Bronchial epithelial cell (primary cell): ENCODE measurements around the gene PARVA. TPM values are rescaled to one million over a fixed set of nuclear protein-coding genes. Genes with fewer than 3 reads are reported as not detected.

ENCODE experiments used
- DNase-seq: peaks from one replicate; pipeline ENCODE4 v3.0.0-alpha.2; 2010; ENCODE audit warnings: low read depth
- FAIRE-seq: peaks from 2 replicates; lab custom pipeline; 2011; peaks lifted over from hg19 to GRCh38; lab: Jason Lieb, UNC
- H3K27me3 ChIP-seq: 2 replicates; pipeline ENCODE4 v1.5.1; 2011; ENCODE audit warnings: low read length; ENCODE audit not compliant: control insufficient read depth, insufficient read depth
- H3K36me3 ChIP-seq: 2 replicates; pipeline ENCODE4 v1.5.1; 2011; ENCODE audit warnings: low read length; ENCODE audit not compliant: control insufficient read depth, insufficient read depth
- H3K4me3 ChIP-seq: 2 replicates; pipeline ENCODE4 v1.5.1; 2011; ENCODE audit warnings: mild to moderate bottlenecking, low read depth, low read length, control low read depth
- CTCF ChIP-seq: IDR thresholded peaks from 2 replicates; pipeline ENCODE4 v1.5.1; 2011; ENCODE audit warnings: mild to moderate bottlenecking, moderate library complexity, low read length, control low read depth, inconsistent platforms; ENCODE audit not compliant: insufficient read depth, severe bottlenecking
- total RNA-seq: library from RNA; depleted of rRNA; stranded (reverse); fragments of >200 nt; gene quantifications from 2 replicates; pipeline ENCODE4 v1.2.1, GENCODE V29; 2014

Gene PARVA
- total RNA-seq, 1 donor from 2014 or later = 7.6 TPM

DNA sequence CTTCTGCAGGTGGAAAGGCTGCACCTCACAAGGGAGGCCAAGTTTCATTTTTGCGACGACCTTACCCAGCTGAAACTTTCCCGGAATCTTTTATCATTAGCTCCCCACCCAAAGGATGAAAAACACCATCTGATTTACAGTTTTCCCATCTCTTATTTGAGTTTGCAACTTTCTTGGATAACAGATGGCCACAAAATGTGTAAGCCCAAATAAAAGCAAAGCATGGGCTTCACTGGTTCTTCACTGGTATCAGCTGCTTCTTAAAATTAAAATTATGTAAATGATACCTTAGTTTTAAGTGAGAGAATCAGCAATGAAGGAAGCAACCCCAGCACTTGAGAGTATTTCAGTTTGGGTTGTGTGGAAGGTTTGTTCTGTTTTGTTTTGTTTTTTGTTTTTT is 55.8 kb downstream of the PARVA start:
- Histone ChIP-seq H3K27me3 (no peaks in the 10 kb centered on the region), H3K4me3 (no peak overlapping the region), H3K36me3 (peaks cover 2% of the 10 kb centered on the region)
- DNase-seq (no peak), FAIRE-seq (no peak)
- no peak for TF ChIP-seq CTCF

GRCh38 chr11:12433571-12434324 is 56.4 kb downstream of the PARVA start:
- Histone ChIP-seq H3K27me3 (no peaks in the 10 kb centered on the region), H3K36me3 (peaks cover 2% of the 10 kb centered on the region), H3K4me3 (no peak overlapping the region)
- DNase-seq (no peak), FAIRE-seq (no peak)
- no peak for TF ChIP-seq CTCF

GRCh38 chr11:12434325-12434654 is 56.9 kb downstream of the PARVA start:
- peaks cover 2% of the 10 kb centered on the region for H3K36me3 ChIP-seq
- H3K4me3 ChIP-seq = no peak overlapping the region
- DNase-seq (no peak), FAIRE-seq (no peak)
- H3K27me3 ChIP-seq = no peaks in the 10 kb centered on the region
- no peak for TF ChIP-seq CTCF

DNA sequence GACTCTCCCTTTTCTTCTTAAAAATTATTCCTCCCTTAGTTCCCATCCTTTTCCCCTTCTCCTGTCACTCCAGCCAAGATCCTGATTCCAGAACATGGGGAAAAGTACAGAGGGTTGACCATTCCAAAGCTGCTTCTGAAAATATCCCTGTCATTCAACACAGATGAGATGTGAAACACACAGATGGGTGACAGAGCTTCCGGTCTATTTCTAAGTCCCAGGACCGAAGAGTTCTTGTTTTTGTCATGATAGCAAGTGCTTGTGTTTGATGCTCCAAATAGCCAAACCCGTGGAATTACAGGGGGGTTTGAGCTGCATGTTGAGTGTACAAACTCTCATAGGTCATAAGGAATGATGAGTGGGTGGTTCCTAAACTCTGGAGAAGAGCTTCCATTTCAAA is 57.9 kb downstream of the PARVA start:
- peaks cover 2% of the 10 kb centered on the region for H3K36me3 ChIP-seq

GRCh38 chr11:12436266-12436665 is 58.9 kb downstream of the PARVA start:
- H3K4me3 ChIP-seq = no peak overlapping the region
- TF ChIP-seq CTCF = no peak
- FAIRE-seq (no peak), DNase-seq (no peak)
- H3K36me3 ChIP-seq = peaks cover 2% of the 10 kb centered on the region
- H3K27me3 ChIP-seq = no peaks in the 10 kb centered on the region

More for the DNA sequence above, 57.9 kb downstream of the PARVA start:
- no peak for FAIRE-seq
- H3K4me3 ChIP-seq = no peak overlapping the region
- TF ChIP-seq CTCF = no peak
- no peaks in the 10 kb centered on the region for H3K27me3 ChIP-seq
- no peak for DNase-seq

DNA sequence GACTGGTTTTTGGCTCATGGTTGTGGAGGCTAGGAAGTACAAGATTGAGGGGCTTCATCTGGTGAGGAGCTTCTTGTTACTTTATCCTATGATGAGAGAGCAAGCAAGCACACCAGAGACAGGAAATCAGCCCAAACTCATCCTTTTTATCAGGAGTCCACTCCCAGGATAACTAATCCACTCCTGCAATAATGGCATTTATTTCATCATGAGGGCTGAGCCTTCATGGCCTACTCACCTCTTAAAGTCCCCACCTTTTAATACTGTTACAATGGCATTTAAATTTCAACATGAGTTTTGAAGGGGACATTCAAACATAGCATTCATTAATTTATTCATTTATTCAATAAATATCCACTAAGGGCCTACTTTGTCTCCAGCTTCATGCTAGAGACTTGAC is 60.9 kb downstream of the PARVA start:
- DNase-seq (no peak), FAIRE-seq (no peak)
- Histone ChIP-seq H3K36me3 (peaks cover 3% of the 10 kb centered on the region), H3K27me3 (no peaks in the 10 kb centered on the region), H3K4me3 (no peak overlapping the region)
- TF ChIP-seq CTCF = no peak
